PC-3 (cell line): Measurements from ENCODE around the gene OVCH2. TPM values are rescaled to one million over a fixed set of nuclear protein-coding genes. Genes with fewer than 3 reads are reported as not detected.

Experiments
- ATAC-seq: fragments of 200-7000 bp; cut with Tn5 transposase; 2 replicates; pipeline ENCODE4 v1.9.1; 2020; ENCODE audit warnings: mild to moderate bottlenecking, moderate library complexity
- BruUV-seq: library from RNA; stranded (reverse); fragments of 400-500 nt; replicated peaks from 2 replicates; lab custom pipeline; 2021; lab: Mats Ljungman, UMichigan
- CTCF ChIA-PET: fragments of 300-600 bp; sonication (Branson Sonifier 250); formaldehyde crosslinking; loops from one replicate; lab custom pipeline; 2022; ENCODE audit warnings: antibody characterized with exemption; lab: Charles Lee
- POLR2A ChIA-PET: fragments of 300-600 bp; sonication (Branson Sonifier 250); formaldehyde crosslinking; loops from one replicate; lab custom pipeline; 2022; ENCODE audit warnings: antibody characterized with exemption; ENCODE audit not compliant: unreplicated experiment; lab: Charles Lee
- DNase-seq: peaks from one replicate; pipeline ENCODE4 v3.0.0-alpha.2; 2015
- H2AFZ ChIP-seq: fragments of 300-600 bp; sonication (generic); 2 replicates; pipeline ENCODE4 v1.6.0; 2016; ENCODE audit warnings: antibody characterized with exemption, low read length
- H3F3A ChIP-seq: fragments of 300-600 bp; sonication (generic); one replicate; pipeline ENCODE4 v1.6.0; 2017; ENCODE audit warnings: antibody characterized with exemption, low read length, control low read depth, mild to moderate bottlenecking; ENCODE audit not compliant: unreplicated experiment
- H3K27ac ChIP-seq: fragments of 300-600 bp; sonication (generic); 2 replicates; pipeline ENCODE4 v1.5.1; 2016; ENCODE audit warnings: mild to moderate bottlenecking, low read length
- H3K27me3 ChIP-seq: fragments of 300-600 bp; sonication (generic); 2 replicates; pipeline ENCODE4 v1.6.1; 2016; ENCODE audit warnings: low read length, mixed read lengths
- H3K36me3 ChIP-seq: fragments of 300-600 bp; sonication (generic); 2 replicates; pipeline ENCODE4 v1.6.1; 2016; ENCODE audit warnings: low read depth, mixed run types, low read length, mixed read lengths
- H3K4me1 ChIP-seq: fragments of 300-600 bp; sonication (generic); 2 replicates; pipeline ENCODE4 v1.5.1; 2016; ENCODE audit warnings: low read length; ENCODE audit not compliant: insufficient read depth
- H3K4me2 ChIP-seq: fragments of 300-600 bp; sonication (generic); 2 replicates; pipeline ENCODE4 v1.6.0; 2016; ENCODE audit warnings: low read length
- H3K4me3 ChIP-seq: fragments of 300-600 bp; sonication (generic); 2 replicates; pipeline ENCODE4 v1.5.1; 2016; ENCODE audit warnings: mild to moderate bottlenecking, low read length, mixed read lengths
- H3K79me2 ChIP-seq: fragments of 300-600 bp; sonication (generic); 2 replicates; pipeline ENCODE4 v1.6.1; 2017; ENCODE audit warnings: low read length, mixed read lengths
- H3K9ac ChIP-seq: fragments of 300-600 bp; sonication (generic); 2 replicates; pipeline ENCODE4 v1.6.0; 2016; ENCODE audit warnings: mild to moderate bottlenecking, low read length
- H3K9me2 ChIP-seq: fragments of 300-600 bp; sonication (generic); replicated peaks from 2 replicates; pipeline ENCODE4 v1.6.1; 2016; ENCODE audit warnings: mixed run types, low read length, mixed read lengths
- H3K9me3 ChIP-seq: fragments of 300-600 bp; sonication (generic); 2 replicates; pipeline ENCODE4 v1.6.1; 2016; ENCODE audit warnings: low read length, mixed read lengths
- H4K20me1 ChIP-seq: fragments of 300-600 bp; sonication (generic); 2 replicates; pipeline ENCODE4 v1.6.1; 2016; ENCODE audit warnings: low read length, mixed read lengths
- CTCF ChIP-seq: fragments of 300-600 bp; sonication (generic); conservative IDR thresholded peaks from 2 replicates; pipeline ENCODE4 v1.5.1; 2017; ENCODE audit warnings: antibody characterized with exemption, low read depth, mild to moderate bottlenecking, low read length
- EZH2 ChIP-seq: fragments of 300-600 bp; sonication (generic); IDR thresholded peaks from one replicate; pipeline ENCODE4 v1.6.1; 2017; ENCODE audit warnings: antibody characterized with exemption, mild to moderate bottlenecking, low read length; ENCODE audit not compliant: unreplicated experiment
- EZH2phosphoT487 ChIP-seq: fragments of 300-600 bp; sonication (generic); IDR thresholded peaks from 2 replicates; pipeline ENCODE4 v1.6.1; 2018; ENCODE audit warnings: mild to moderate bottlenecking, antibody characterized with exemption, low read length, borderline replicate concordance
- intact Hi-C: fragments of 100-400 bp; cut with micrococcal nuclease; formaldehyde crosslinking; loops from 2 replicates; pipeline ENCODE4 v1.9.0; 2023
- total RNA-seq: library from RNA; depleted of rRNA; stranded (reverse); fragments of >200 nt; gene quantifications from 2 replicates; pipeline ENCODE4 v1.2.3, GENCODE V29; 2014

The OVCH2 gene
- total RNA-seq, 1 experiment from 2014 or later = not detected

GRCh38 chr11:7655253-7656217 is 50.7 kb downstream of the OVCH2 start:
- no peak for TF ChIP-seq EZH2phosphoT487
- TF ChIP-seq EZH2 = no peak
- TF ChIP-seq CTCF = no peak
- Histone ChIP-seq H2AFZ (no peak overlapping the region), H3K9me2 (no peaks in the 10 kb centered on the region), H4K20me1 (no peaks in the 10 kb centered on the region), H3K4me1 (no peaks in the 10 kb centered on the region), H3K9ac (no peak overlapping the region), H3K9me3 (no peaks in the 10 kb centered on the region), H3K79me2 (no peaks in the 10 kb centered on the region), H3K4me3 (no peak overlapping the region), H3K27me3 (no peaks in the 10 kb centered on the region), H3K27ac (no peak overlapping the region), H3K36me3 (no peaks in the 10 kb centered on the region), H3F3A (no peaks in the 10 kb centered on the region), H3K4me2 (no peak overlapping the region)
- BruUV-seq = no TSS peak
- DNase-seq (no peak), ATAC-seq (no peak)
- ChIA-PET POLR2A (no interaction called here), CTCF (no interaction called here)
- intact Hi-C loops = no loop called here

- DNase-seq (no peak), ATAC-seq (no peak)
- Histone ChIP-seq H3F3A (no peaks in the 10 kb centered on the region), H3K9ac (no peak overlapping the region), H3K4me3 (no peak overlapping the region), H4K20me1 (no peaks in the 10 kb centered on the region), H3K27me3 (no peaks in the 10 kb centered on the region), H3K36me3 (no peaks in the 10 kb centered on the region), H3K4me2 (no peak overlapping the region), H3K79me2 (no peaks in the 10 kb centered on the region), H3K9me2 (no peaks in the 10 kb centered on the region), H3K4me1 (no peaks in the 10 kb centered on the region), H2AFZ (no peak overlapping the region), H3K9me3 (no peaks in the 10 kb centered on the region), H3K27ac (no peak overlapping the region)
- intact Hi-C loops = no loop called here
- POLR2A ChIA-PET = no interaction called here
- no TSS peak for BruUV-seq
- TF ChIP-seq EZH2 (no peak), CTCF (no peak), EZH2phosphoT487 (no peak)
- CTCF ChIA-PET = no interaction called here
Measured at GRCh38 chr11:7654195-7654705, 52.0 kb downstream of the OVCH2 start.

- Histone ChIP-seq H3K27me3 (no peaks in the 10 kb centered on the region), H3K4me1 (no peaks in the 10 kb centered on the region), H3K79me2 (no peaks in the 10 kb centered on the region), H3K9ac (no peak overlapping the region), H3K4me3 (no peak overlapping the region), H3K9me3 (no peaks in the 10 kb centered on the region), H3K4me2 (no peak overlapping the region), H3K27ac (no peak overlapping the region), H3K36me3 (no peaks in the 10 kb centered on the region), H4K20me1 (no peaks in the 10 kb centered on the region), H2AFZ (no peak overlapping the region), H3K9me2 (no peaks in the 10 kb centered on the region), H3F3A (no peaks in the 10 kb centered on the region)
- intact Hi-C loops = no loop called here
- POLR2A ChIA-PET = no interaction called here
- no peak for DNase-seq
- no peak for TF ChIP-seq EZH2
- TF ChIP-seq CTCF = no peak
- no peak for TF ChIP-seq EZH2phosphoT487
- CTCF ChIA-PET = no interaction called here
- ATAC-seq = no peak
- BruUV-seq = no TSS peak
Measured at GRCh38 chr11:7651700-7652099, 54.6 kb downstream of the OVCH2 start.
